HFFc6 (cell line): ENCODE measurements around the gene FGF9. TPM values are rescaled to one million over a fixed set of nuclear protein-coding genes. Genes with fewer than 3 reads are reported as not detected.

Experiments used
- DNase-seq: peaks from one replicate; pipeline ENCODE4 v3.0.0-alpha.2; 2018
- H3K27ac Mint-ChIP-seq: 2 replicates; pipeline ENCODE4 v1.8.0; 2020; ENCODE audit warnings: mild to moderate bottlenecking, mixed read lengths
- H3K27me3 Mint-ChIP-seq: 2 replicates; pipeline ENCODE4 v1.8.0; 2021; ENCODE audit warnings: mild to moderate bottlenecking, moderate library complexity, mixed read lengths; ENCODE audit not compliant: insufficient read depth
- H3K36me3 Mint-ChIP-seq: 2 replicates; pipeline ENCODE4 v1.8.0; 2021; ENCODE audit warnings: low read depth, mixed read lengths
- H3K4me1 Mint-ChIP-seq: 2 replicates; pipeline ENCODE4 v1.8.0; 2020; ENCODE audit warnings: low read depth, mixed read lengths
- H3K4me3 Mint-ChIP-seq: 2 replicates; pipeline ENCODE4 v1.8.0; 2020; ENCODE audit warnings: mild to moderate bottlenecking, moderate library complexity, mixed read lengths
- H3K9me3 Mint-ChIP-seq: 2 replicates; pipeline ENCODE4 v1.8.0; 2020; ENCODE audit warnings: mild to moderate bottlenecking, mixed read lengths
- total RNA-seq, 6 experiments: library from RNA; stranded (reverse); fragmentation: NEBNext Ultra II Directional; extraction: Animal tissue kit (Norgen Biotek cat#: 25700); gene quantifications; 2 replicates in 1 of 6; 3 replicates in 5 of 6; pipeline ENCODE4 v1.2.3, GENCODE V29; 2021
- TF ChIP-seq, protein P1 (sequence below): fragments of 200-600 bp; sonication (generic); IDR thresholded peaks from 2 replicates; pipeline ENCODE4 v1.5.0; 2021; ENCODE audit warnings: antibody characterized with exemption, mild to moderate bottlenecking

FGF9 gene
- total RNA-seq, 6 experiments from 2014 or later = not detected

- Mint-ChIP-seq H3K27ac (no peak overlapping the region), H3K9me3 (no peaks in the 10 kb centered on the region), H3K4me1 (no peaks in the 10 kb centered on the region), H3K27me3 (no peaks in the 10 kb centered on the region; the same call in none of the 2 replicates), H3K4me3 (no peak overlapping the region), H3K36me3 (no peaks in the 10 kb centered on the region)
- DNase-seq = no peak
- TF ChIP-seq, protein P1, sequence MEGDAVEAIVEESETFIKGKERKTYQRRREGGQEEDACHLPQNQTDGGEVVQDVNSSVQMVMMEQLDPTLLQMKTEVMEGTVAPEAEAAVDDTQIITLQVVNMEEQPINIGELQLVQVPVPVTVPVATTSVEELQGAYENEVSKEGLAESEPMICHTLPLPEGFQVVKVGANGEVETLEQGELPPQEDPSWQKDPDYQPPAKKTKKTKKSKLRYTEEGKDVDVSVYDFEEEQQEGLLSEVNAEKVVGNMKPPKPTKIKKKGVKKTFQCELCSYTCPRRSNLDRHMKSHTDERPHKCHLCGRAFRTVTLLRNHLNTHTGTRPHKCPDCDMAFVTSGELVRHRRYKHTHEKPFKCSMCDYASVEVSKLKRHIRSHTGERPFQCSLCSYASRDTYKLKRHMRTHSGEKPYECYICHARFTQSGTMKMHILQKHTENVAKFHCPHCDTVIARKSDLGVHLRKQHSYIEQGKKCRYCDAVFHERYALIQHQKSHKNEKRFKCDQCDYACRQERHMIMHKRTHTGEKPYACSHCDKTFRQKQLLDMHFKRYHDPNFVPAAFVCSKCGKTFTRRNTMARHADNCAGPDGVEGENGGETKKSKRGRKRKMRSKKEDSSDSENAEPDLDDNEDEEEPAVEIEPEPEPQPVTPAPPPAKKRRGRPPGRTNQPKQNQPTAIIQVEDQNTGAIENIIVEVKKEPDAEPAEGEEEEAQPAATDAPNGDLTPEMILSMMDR = no peak
Observed at GRCh38 chr13:21733475-21734263, 62.8 kb downstream of the FGF9 start.

DNA sequence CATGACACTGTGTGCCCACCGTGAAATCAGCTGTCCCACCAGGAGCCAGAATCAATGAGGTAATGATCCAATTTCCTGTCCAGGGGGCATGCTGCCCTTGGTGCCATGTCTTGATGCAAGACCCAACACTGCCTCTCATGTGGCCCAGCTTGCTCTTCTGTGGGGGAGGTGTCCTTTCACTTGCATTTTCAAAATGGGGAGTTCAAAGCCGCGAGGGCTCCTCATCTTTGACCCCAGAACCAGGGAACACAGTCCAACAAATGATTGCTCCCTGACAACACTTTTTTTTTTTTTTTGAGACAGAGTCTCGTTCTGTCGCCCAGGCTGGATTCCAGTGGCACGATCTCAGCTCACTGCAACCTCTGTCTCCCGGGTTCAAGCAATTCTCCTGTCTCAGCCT, 64.1 kb downstream of the FGF9 start:
- Mint-ChIP-seq H3K27ac (no peak overlapping the region), H3K4me1 (no peaks in the 10 kb centered on the region), H3K36me3 (no peaks in the 10 kb centered on the region), H3K27me3 (no peaks in the 10 kb centered on the region; the same call in 1 of the 2 replicates), H3K4me3 (no peak overlapping the region), H3K9me3 (no peaks in the 10 kb centered on the region)
- TF ChIP-seq, protein P1 = no peak
- DNase-seq = no peak

- Mint-ChIP-seq H3K4me3 (no peak overlapping the region), H3K4me1 (no peaks in the 10 kb centered on the region), H3K9me3 (no peaks in the 10 kb centered on the region), H3K27ac (no peak overlapping the region), H3K36me3 (no peaks in the 10 kb centered on the region), H3K27me3 (no peaks in the 10 kb centered on the region; the same call in 1 of the 2 replicates)
- no peak for DNase-seq
- TF ChIP-seq, protein P1 = no peak
Observed at GRCh38 chr13:21735701-21736401, 65.0 kb downstream of the FGF9 start.

DNA sequence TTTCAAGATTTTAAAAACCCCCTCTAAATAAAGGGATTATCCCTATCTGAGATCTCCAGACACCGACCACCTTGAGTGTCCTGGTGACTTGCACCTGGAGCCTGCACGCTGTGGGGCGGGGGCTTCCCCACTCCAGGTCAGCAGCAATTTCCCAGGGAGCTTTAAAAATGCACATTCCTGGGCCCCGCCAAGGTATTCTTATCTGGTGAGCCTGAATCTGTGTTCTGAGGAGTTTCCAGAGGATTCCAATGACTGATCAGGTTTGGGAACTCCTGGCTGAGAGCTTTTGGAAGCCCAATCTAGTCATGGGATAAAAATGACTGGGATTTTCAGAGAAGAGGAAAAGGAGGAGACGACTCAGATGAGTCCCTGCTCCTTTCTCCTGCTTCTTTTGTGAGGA, 66.1 kb downstream of the FGF9 start:
- no peak overlapping the region for H3K27ac Mint-ChIP-seq
- no peaks in the 10 kb centered on the region for H3K4me1 Mint-ChIP-seq
- H3K9me3 Mint-ChIP-seq = no peaks in the 10 kb centered on the region
- H3K36me3 Mint-ChIP-seq = no peaks in the 10 kb centered on the region
- TF ChIP-seq, protein P1 = no peak
- no peak overlapping the region for H3K4me3 Mint-ChIP-seq
- no peak for DNase-seq
- H3K27me3 Mint-ChIP-seq = peaks cover 1% of the 10 kb centered on the region; the same call in 1 of the 2 replicates

DNA sequence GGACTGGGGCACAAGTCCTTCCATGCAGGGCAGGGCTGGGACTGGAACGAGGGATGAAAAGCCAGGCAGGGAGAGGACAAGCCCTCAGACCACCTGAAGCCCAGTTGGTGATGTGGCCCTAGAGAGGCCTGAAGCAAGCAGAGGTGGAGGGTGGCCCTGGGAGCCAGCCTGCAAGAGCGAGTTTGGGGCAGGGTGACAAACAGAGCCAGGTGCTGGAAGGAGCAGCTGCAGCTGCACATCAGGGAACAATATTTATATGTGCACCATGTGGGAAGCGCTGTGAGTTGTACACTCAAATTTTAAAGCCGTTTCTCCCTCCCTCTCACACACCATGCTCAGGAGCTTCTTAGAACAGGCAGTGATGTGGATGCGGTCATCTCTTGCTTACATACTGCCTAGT, 67.8 kb downstream of the FGF9 start:
- TF ChIP-seq, protein P1 = no peak
- Mint-ChIP-seq H3K27ac (no peak overlapping the region), H3K27me3 (peaks cover 1% of the 10 kb centered on the region; the same call in 1 of the 2 replicates), H3K4me1 (no peaks in the 10 kb centered on the region), H3K4me3 (no peak overlapping the region), H3K9me3 (no peaks in the 10 kb centered on the region), H3K36me3 (no peaks in the 10 kb centered on the region)
- no peak for DNase-seq
